CD1c-positive myeloid dendritic cell (primary cell): ENCODE results near the gene TCFL5.
"Not testable (repeated sequence)": the region's sequence is repeated elsewhere in the genome, so short reads cannot be mapped to it uniquely, and the experiment has no call there.

Source experiments
- DNase-seq: peaks from one replicate; pipeline ENCODE4 v3.0.0-alpha.2; 2016; ENCODE audit errors: extremely low spot score

Gene TCFL5

DNA sequence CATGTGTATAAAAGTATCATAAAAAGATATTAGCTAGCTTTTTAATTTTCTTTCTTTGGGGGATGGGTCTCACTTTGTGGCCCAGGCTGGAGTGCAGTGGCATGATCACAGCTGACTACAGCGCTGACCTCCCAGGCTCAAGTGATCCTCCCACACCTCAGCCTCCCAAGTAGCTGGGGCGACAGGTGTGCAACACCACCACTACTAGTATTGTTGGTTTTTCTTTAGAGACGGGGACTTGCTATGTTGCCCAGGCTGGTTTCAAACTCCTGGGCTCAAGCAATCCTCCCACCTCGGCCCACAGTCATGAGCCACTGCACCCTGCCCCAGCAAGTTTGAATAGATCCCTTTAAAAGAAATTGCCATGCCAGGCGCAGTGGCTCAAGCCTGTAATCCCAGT lies 6.5 kb downstream of the TCFL5 start:
- DNase-seq = no peak

- DNase-seq = no peak
These were observed 7.5 kb downstream of the TCFL5 start for GRCh38 chr20:62854121-62854520.

DNA sequence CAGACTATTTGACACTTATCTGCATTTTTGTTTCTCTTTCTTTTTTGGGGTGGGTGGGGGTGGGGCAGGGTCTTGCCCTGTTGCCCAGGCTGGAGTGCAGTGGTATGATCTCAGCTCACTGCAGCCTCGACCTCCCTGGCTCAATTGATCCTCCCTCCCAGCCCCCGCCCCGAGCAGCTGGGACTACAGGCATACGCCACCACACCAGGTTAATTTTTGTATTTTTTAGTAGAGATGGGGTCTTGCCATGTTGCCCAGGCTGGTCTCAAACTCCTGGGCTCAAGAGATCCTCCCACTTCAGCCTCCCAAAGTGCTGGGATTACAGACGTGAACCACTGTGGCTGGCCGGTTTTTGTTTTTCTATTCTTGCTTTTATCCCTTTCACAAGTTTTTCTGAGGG lies 8.3 kb downstream of the TCFL5 start:
- not testable (repeated sequence) for DNase-seq

DNA sequence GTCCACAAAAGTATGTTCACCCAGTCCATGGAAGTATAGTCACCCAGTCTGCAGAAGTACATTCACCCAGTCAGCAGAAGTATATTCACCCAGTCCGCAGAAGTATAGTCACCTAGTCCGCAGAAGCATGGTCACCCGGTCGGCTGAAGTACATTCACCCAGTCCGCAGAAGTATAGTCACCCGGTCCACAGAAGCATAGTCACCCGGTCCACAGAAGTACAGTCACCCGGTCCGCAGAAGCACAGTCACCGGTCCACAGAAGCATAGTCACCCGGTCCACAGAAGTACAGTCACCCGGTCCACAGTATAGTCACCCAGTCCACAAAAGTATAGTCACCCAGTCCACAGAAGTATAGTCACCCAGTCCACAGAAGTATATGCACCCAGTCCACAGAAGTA lies 8.8 kb downstream of the TCFL5 start:
- no peak for DNase-seq

GRCh38 chr20:62852196-62852595 lies 9.4 kb downstream of the TCFL5 start:
- no peak for DNase-seq

DNA sequence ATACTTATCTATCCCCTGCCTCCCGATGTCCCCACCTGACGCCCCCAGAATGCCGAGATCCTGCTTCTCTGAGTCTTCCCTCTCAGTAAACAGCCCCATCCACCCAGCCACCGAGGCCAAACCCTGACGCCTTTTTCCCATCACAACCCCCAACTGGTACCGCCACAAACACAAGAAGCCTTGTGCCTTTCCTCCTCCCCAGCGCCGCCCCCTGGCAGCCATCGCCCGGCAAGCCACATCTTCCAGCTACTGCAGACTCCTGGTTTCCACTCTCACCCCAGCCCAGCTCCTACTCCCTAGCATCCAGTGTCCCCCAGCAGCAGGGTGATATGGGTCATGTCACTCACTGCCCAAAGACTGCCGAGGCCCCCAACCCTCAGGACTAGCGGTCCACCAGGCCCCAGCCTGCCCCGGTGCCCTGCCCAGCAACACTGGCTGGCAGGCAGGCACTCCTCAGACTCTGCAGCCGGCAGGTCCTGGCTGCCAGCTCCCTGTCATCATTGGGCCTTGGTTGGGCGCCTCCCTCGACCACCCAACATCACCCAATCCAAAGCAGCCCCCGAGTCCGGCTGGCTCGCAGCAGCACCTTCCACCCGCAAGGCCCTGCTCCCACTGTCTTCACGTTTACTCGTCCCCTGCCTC lies 11.2 kb downstream of the TCFL5 start:
- DNase-seq = no peak

- DNase-seq = no peak
These were observed 12.2 kb downstream of the TCFL5 start for GRCh38 chr20:62849431-62849830.

DNA sequence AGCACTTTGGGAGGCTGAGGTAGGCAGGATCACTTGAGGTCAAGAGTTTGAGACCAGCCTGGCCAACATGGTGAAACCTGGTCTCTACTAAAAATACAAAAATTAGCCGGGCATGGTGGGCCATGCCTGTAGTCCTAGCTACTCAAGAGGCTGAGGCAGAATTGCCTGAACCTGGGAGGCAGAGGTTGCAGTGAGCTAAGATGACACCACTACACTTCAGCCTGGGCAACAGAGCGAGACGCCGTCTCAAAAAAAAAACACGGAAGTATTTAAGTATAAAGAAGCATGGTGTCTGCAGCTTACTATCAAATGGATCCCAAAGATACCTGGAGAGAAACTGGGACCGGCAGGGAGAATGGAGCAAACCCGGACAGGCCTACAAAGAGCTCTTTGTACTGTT lies 12.7 kb downstream of the TCFL5 start:
- DNase-seq = not testable (repeated sequence)

- DNase-seq = no peak
These were observed 15.3 kb downstream of the TCFL5 start for GRCh38 chr20:62846166-62846890.

DNA sequence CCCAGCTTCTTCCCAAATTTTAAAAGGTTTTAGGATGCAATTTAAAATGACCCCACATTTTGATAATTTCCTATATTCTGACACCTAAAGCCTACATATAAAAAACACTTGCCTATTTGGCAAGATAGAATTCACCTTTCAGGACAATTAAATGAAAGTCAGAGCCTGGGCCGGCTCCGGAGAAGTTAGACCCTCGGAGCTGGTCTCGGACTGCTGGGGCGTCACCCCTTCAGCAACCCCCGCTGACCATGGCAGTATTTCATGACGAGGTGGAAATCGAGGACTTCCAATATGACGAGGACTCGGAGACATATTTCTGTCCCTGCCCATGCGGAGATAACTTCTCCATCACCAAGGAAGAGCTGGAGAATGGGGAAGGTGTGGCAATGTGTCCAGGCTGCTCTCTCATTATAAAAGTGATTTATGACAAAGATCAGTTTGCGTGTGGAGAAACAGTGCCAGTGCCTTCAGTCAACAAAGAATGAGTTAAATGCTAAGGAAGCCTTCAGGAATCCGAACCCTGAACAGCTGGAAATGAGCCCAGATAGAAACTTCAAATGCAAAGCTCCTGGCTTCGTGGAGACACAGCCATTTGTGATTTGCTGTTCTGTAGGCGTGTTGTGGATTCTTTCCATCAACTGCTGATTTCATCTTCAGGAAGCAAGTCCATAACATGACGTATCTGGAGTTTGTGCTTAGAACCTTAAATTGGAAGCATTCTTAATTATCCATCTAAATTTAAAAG lies 16.0 kb downstream of the TCFL5 start:
- DNase-seq = no peak

DNA sequence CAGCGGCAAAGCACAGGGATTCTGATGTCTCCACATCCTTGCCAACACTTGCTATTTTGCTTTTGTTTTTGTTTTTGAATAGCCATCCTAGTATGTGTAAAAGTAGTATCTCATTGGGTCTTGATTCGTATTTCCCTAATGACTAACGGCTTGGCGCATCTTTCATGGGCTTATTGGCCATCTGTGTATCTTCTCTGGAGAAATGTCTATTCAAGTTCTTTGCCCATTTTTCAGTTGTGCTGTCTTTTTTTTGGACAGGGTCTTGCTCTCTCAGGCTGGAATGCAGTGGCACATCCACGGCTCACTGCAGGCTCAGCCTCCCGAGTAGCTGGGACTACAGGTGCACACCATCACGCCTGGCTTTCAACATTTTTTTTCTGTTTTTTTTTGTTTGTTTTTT lies 17.4 kb downstream of the TCFL5 start:
- no peak for DNase-seq

DNA sequence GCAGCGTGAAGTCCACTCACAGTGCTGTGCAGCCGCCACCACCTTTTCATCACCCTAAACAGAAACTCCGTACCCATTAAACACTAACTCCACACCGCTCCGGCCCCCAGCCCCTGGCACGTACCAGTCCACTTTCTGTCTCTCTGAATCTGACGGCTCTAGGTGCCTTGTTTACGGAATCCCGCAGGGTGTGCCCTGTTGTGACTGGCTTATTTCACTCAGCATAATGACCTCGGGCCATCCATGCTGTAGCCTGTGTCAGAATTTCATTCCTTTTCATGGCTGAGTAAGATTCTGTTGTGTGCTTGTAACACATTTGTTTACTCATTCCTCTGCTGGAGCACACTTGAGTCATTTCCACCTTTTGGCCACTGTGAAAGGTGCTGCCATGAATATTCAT lies 18.0 kb downstream of the TCFL5 start:
- DNase-seq = no peak

DNA sequence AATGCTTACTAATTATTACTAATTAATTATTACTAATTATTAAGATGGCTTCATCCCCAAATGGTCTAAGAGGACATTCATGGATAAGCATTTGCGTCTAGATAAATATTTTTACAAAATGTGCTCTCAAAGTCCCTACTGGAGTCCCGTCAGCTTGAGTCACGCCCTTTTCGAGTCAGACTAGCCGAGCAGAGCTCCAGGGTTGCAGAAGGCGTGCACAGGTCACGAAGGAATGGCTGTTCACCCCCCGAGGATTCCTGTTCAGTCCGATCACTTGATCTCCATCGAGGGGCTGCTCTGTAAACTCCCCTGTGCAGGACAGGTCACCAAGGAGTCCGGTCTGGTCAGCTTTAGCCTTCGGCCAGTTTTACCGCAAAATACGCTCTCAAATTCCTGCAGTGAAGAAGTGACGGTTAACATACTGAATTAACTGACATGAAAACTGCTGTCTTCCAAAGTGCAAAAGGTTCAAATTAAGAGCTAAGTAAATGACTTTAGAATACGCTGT lies 19.9 kb downstream of the TCFL5 start:
- no peak for DNase-seq

DNA sequence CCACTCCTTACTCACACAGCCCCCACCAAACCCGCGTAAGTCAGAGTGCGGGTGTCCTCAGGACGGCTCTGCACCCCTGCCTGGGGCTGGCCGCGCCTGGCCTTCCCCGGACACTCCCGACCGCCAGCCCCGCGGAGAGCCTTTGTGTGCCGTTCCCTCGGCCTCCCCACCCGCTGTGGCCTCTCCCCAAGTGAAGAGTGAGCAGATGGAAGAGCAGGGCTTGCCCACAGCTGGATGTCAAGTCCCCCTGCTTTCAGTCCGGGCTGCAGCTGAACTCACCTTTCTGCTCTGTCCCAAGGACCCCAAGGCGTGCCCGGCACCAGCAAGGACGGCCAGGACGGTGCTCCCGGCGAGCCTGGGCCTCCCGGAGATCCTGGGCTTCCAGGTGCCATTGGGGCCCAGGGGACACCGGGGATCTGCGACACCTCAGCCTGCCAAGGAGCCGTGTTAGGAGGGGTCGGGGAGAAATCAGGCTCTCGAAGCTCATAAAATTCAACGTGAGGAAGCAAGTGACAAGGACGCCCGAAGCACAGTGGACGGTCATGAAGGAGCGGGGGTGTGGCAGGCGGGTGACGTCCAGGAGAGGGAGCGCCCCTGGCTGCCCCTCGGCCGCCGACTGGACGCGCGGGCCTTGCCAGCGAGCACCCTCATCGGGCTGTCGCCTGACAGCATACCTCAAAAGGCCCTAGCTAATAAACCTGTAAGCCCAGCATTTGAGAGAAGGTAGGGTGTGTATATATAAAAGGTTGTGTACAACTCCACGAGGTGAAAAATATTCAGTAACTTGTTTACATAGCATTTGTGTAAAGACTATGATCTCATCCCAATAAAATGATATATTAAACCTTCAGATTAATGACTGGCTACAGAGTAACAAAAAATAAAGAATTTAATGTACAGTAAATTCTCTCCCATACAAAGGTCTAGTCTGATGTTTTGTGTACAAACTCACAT lies 21.1 kb downstream of the TCFL5 start:
- DNase-seq = no peak

- DNase-seq = no peak
These were observed 21.8 kb downstream of the TCFL5 start for GRCh38 chr20:62839816-62840215.

GRCh38 chr20:62839261-62839660 lies 22.4 kb downstream of the TCFL5 start:
- DNase-seq = no peak

DNA sequence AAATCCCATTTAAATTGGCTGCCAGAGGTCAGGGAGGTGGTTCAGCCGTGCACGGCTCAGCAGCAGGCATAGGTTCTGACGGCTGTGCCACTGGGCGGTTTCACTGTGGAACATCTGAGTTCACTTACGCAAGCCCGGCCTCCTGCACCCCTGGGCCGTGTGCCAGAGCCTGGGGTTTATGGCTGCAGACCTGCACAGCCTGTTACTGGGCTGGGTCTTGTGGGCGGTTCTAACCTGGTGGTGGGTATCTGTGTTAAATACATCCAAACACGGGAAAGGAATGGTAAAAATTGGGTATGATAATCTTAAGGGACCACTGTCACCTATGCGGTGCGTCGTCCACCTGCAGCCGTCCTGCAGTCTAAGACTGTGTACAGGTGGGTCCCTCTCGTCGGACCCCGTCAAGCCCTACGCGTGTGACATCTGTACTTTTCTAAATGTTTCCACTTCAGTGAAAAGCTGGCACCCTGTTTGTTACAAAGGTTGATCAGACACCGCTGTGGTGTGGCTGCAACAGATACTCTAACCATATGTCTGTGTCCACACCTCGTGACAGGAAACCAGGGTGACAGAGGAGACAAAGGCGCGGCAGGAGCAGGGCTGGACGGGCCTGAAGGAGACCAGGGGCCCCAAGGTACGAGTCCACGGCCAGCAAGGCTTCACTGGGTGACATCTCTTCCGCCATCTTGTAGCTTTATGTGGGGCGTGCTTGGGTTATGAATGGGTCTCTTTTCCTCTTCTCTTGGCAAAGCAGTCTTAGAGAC lies 23.3 kb downstream of the TCFL5 start:
- peak; percentile 55 for DNase-seq

DNA sequence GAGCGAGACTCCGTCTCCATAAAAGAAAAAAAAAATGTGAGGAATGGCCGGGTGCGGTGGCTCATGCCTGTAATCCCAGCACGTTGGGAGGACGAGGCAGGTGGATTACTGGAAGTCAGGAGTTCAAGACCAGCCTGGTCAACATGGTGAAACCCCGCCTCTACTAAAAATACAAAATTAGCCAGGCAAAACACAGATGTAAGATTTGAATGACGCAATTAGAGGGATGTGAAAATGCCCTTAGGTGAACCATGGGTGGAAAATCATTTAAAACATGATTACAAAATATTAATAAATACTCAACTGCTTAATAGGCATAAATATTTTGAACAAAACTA lies 23.9 kb downstream of the TCFL5 start:
- DNase-seq = no peak

GRCh38 chr20:62836967-62837490 lies 24.6 kb downstream of the TCFL5 start:
- DNase-seq = no peak

DNA sequence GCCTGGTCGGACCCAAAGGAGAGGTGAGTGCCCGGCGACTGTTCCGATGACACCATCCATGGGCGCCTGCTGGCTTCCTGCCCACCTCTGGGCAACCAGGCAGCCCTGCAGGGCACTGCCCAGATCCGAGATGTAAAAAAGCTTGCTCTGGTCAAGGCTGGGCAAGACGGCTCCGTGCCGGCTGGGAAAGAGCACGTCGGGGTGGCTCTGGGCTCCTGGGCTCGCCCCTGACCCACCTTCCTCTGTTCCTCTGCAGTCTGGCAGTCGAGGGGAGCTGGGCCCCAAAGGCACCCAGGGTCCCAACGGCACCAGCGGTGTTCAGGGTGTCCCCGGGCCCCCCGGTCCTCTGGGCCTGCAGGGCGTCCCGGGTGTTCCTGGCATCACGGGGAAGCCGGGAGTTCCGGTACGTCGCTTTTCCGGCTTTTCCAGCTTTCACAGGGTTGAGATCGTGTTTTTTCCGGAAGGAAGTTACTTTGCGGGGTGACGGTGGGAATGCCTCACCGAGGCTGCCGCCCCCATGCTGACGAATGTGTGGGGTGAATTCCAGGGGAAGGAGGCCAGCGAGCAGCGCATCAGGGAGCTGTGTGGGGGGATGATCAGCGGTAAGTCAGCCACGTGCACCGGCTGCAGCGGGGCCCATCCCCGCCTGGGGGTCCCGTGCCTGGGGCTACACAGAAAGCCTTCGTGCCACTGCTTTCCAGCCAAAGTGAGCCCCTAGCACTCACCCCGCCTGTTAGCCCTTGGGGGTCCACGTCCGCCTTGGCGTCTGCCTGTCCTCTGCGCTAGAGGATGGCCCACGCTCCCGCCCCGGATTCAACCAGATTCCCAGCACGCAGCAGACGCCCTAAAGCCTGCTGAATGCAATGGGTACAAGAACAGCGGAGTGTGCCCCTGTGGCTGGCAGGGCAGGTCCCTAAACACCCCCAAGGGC lies 25.4 kb downstream of the TCFL5 start:
- no peak for DNase-seq
